ENCODE measurements around the gene RNF182. TPM values are rescaled to one million over a fixed set of nuclear protein-coding genes. Genes with fewer than 3 reads are reported as not detected.

Gene RNF182
- total RNA-seq, 1 experiment from 2014 or later, result 3.7 TPM

- Histone ChIP-seq H4K20me1 (ENCODE audit: control insufficient read depth, insufficient read depth, insufficient read length) (no peaks in the 10 kb centered on the region), H3K23ac (ENCODE audit: insufficient read length, low read depth, low read length) (no peak overlapping the region), H4K8ac (replicated peaks; ENCODE audit: insufficient read length, low read depth, low read length) (no peak overlapping the region), H2BK5ac (ENCODE audit: insufficient read length, low read length) (no peak overlapping the region), H3K4ac (ENCODE audit: low read depth, low read length) (no peak overlapping the region), H3K4me2 (ENCODE audit: insufficient read depth, insufficient read length, low read length) (no peak overlapping the region), H2AFZ (ENCODE audit: low read length) (no peak overlapping the region), H3K79me2 (ENCODE audit: insufficient read depth, low read length) (no peaks in the 10 kb centered on the region), H3K9me3 (ENCODE audit: control insufficient read depth, low read depth, low read length) (no peaks in the 10 kb centered on the region), H4K5ac (ENCODE audit: insufficient read length, low read depth, low read length) (no peak overlapping the region), H3K18ac (ENCODE audit: insufficient read length, low read depth, low read length) (no peak overlapping the region), H3K27ac (ENCODE audit: insufficient read length, low read depth, low read length) (no peak overlapping the region), H3T11ph (ENCODE audit: low read length) (no peak overlapping the region), H4K91ac (ENCODE audit: insufficient read length, low read depth, low read length) (no peak overlapping the region), H2AK5ac (ENCODE audit: insufficient read length, low read length) (no peak overlapping the region), H3K23me2 (ENCODE audit: insufficient read length, low read depth, low read length, poor library complexity, severe bottlenecking) (no peaks in the 10 kb centered on the region), H2BK15ac (ENCODE audit: low read depth, low read length) (no peak overlapping the region), H2BK20ac (ENCODE audit: low read depth, low read length, poor library complexity, severe bottlenecking) (no peak overlapping the region), H3K27me3 (ENCODE audit: insufficient read depth, low read length) (no peaks in the 10 kb centered on the region), H3K79me1 (ENCODE audit: insufficient read depth, low read depth, low read length, poor library complexity, severe bottlenecking) (no peaks in the 10 kb centered on the region), H3K4me1 (ENCODE audit: insufficient read depth, low read length) (no peaks in the 10 kb centered on the region), H3K9ac (ENCODE audit: extremely low read depth, insufficient read length, low read length) (no peak overlapping the region), H3K14ac (ENCODE audit: insufficient read depth, low read length) (no peak overlapping the region), H2BK12ac (ENCODE audit: insufficient read length, low read depth, low read length) (no peak overlapping the region), H3K56ac (ENCODE audit: insufficient read length, low read depth, low read length) (no peak overlapping the region), H2BK120ac (ENCODE audit: low read depth, low read length, poor library complexity, severe bottlenecking) (no peak overlapping the region)
- no peak for TF ChIP-seq CTCF (conservative IDR thresholded peaks at IDR 0.05)
- Mint-ChIP-seq H3K27ac (no peak overlapping the region), H3K36me3 (ENCODE audit: insufficient read depth in 1 of 3, low read depth in 3 of 3) (peaks cover 0 to 10% (median 0%) of the 10 kb centered on the region in 3 experiments; a peak in 2 of 7 replicates), H3K4me3 (no peak overlapping the region), H3K9me3 (peaks cover 3 to 4% of the 10 kb centered on the region in 2 experiments; a peak in 3 of 5 replicates), H3K27me3 (ENCODE audit: low read depth) (no peaks in the 10 kb centered on the region), H3K4me1 (no peaks in the 10 kb centered on the region)
- DNase-seq, result no peak
- no CpG with 5 or more reads among the region's 3 CpGs for WGBS (ENCODE audit: extremely low coverage, insufficient read length, low lambda C conversion rate)
Observed at GRCh38 chr6:13886949-13887348, 37.8 kb upstream of the RNF182 start.
